Cardiac septum (tissue), 1 donor: ENCODE data around the gene CCDC185. TPM values are rescaled to one million over a fixed set of nuclear protein-coding genes. Genes with fewer than 3 reads are reported as not detected.
"Not testable (repeated sequence)": the region's sequence is repeated elsewhere in the genome, so short reads cannot be mapped to it uniquely, and the experiment has no call there.

Experiments used
- DNase-seq: peaks from one replicate; pipeline ENCODE4 v3.0.0-alpha.2; 2020; ENCODE audit warnings: low spot score
- intact Hi-C: fragments of 100-400 bp; cut with DNase I; formaldehyde crosslinking; loops from one replicate; pipeline ENCODE4 v1.14.0; 2022
- total RNA-seq: library from RNA; stranded (reverse); fragmentation: NEBNext Ultra II Directional; extraction: Animal tissue kit (Norgen Biotek cat#: 25700); gene quantifications from one replicate; pipeline ENCODE4 v1.2.1, GENCODE V29; 2021
- donor health status: DM: no; HTN: no; CAD: no.

The CCDC185 gene
- total RNA-seq, 1 donor from 2014 or later = not detected

- DNase-seq = no peak
- intact Hi-C loops = no loop called here
Measured at GRCh38 chr1:223386013-223386412, 7.2 kb upstream of the CCDC185 start.

DNA sequence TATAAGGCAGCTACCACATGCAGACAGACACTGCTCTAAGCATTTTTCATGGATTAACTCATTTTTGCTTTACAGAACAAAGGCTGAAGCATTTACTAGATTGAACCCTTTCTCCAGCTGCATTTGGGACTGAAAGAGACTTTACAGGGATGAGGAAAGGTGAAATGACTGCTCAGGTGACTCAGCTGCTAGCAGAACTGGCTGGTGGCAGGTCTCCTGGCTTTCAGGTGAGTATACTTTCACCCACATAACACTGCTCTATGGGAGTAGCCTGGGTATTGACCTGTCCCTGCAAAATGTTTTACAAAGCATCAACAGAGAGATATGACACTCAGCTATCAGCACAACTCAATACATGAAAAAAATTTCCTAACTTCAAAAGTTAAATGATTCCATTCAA lies 2.6 kb upstream of the CCDC185 start:
- DNase-seq = no peak
- intact Hi-C loops = no loop called here

GRCh38 chr1:223394242-223394641 lies 1.0 kb downstream of the CCDC185 start:
- intact Hi-C loops = no loop called here
- DNase-seq = no peak

DNA sequence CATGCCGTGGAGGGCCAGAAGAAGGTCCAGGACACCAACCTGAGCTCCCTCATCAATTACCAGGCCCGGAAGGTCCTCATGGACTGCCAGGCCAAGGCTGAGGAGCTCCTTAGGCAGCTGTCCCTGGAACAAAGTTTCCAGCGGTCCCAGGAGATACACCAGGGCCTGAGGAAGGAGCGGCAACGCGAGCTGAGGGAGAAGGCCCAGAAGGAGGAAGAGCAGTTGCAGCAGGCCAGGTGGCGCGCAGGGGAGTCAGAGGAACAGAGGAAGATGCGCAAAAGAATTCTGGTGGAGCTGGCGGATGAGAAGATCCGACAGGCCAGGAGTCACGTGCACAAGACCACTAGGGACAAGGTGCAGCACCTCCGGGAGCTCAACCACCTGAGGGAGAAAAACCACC lies 1.5 kb downstream of the CCDC185 start:
- intact Hi-C loops = no loop called here
- no peak for DNase-seq

- DNase-seq, intact Hi-C loops: not testable (repeated sequence)
Measured at GRCh38 chr1:223399393-223399792, 6.2 kb downstream of the CCDC185 start.

- intact Hi-C loops = no loop called here
Measured at GRCh38 chr1:223401873-223402789, 8.9 kb downstream of the CCDC185 start.

GRCh38 chr1:223402790-223403142 lies 9.6 kb downstream of the CCDC185 start:
- intact Hi-C loops = no loop called here

More at GRCh38 chr1:223401873-223402789, 8.9 kb downstream of the CCDC185 start:
- DNase-seq = no peak

GRCh38 chr1:223403184-223403815 lies 10.1 kb downstream of the CCDC185 start:
- DNase-seq = no peak
- intact Hi-C loops = no loop called here

More at GRCh38 chr1:223402790-223403142, 9.6 kb downstream of the CCDC185 start:
- DNase-seq = no peak

DNA sequence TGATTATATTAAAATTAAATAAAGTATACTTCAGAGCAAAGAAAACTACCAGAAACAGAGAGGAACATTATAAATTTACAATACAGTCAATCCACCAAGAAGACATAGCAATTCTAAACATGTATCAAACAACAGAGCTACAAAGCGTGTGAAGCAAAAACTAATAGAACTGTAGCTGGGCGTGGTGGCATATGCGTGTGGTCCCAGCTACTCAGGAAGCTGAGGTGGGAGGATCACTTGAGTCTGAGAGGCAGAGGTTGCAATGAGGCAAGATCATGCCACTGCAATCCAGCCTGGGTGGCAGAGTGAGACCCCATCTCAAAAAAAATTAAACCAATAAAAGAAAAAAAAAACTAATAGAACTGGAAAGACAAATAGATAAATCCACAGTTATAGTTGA lies 12.3 kb downstream of the CCDC185 start:
- no peak for DNase-seq
- intact Hi-C loops = no loop called here

DNA sequence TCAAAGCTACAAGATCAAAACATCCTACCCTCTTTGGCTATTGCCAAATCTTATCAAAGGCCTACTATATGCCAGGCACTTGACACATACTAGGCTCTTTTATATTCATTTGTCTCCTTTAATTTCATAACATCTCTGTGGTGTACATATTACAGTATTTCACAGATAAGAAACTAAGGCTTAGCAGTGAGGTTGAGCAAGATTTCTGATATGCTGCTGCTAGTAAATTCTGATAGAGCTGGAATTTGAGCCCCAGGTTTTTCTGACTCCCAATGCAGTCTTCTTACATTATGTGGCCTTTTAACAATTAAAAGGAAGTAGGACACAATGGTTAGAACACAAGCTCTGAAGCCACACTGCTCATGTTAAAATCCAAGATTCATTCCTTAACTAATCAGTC lies 16.8 kb downstream of the CCDC185 start:
- no peak for DNase-seq
- intact Hi-C loops = no loop called here

- intact Hi-C loops = no loop called here
- DNase-seq = no peak
Measured at GRCh38 chr1:223411309-223411708, 18.1 kb downstream of the CCDC185 start.

DNA sequence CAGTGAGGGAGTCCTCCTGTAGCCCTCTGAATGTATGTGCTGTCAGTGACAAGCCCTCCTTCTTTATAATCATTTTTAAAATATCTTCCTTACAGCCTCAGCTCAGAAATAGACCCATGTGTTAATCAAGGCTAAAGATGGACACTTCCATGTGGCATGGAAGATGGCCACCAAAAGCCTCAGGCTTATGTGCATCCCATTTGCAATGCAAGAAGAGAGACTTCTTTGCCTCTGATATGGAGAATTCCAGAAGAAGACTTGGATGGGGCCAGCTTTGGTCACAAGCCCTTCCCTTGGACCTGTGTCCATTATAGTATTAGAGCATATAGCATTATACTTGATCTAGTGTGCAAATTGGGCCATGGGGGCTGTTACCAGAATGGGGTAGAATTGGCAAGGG lies 18.5 kb downstream of the CCDC185 start:
- intact Hi-C loops = no loop called here
- DNase-seq = no peak

DNA sequence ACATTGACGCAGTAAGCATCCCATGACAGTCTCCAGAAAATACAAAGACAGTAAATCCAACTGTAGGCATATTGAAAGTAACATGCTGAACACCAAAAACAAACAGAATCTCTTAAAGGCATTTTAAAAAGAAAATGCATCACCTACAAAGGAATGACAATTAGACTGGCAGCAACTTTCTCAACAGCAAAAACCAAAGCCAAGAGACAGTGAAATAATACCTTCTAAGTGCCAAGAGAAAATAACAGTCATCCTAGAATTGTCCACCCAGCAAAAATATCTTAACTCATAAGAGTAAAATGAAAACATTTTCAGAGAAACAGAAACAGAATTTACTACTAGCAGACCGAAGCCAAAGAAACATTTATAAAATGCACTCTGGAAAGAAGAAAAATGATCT lies 20.0 kb downstream of the CCDC185 start:
- intact Hi-C loops = no loop called here
- no peak for DNase-seq

DNA sequence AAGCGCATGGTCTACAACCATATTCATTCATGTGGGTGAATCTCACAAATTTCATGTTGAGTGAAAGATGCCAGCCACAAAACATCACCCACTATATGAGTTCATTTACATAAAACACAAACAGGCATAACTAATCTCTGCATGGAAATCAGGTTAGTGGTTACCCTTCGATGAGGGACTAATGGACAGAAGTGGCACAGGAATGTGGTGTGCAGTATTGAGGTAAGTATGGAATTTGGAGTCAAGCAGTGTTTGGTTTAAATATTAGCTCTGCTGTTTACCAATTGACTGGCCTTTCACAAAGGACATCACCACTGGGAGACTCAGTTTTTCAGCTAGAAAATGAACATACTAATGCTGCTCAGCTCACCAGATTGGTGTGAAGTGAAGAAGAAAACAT lies 24.2 kb downstream of the CCDC185 start:
- intact Hi-C loops = no loop called here

GRCh38 chr1:223417903-223418663 lies 24.9 kb downstream of the CCDC185 start:
- no peak for DNase-seq
- intact Hi-C loops = no loop called here

More for the DNA sequence above, 24.2 kb downstream of the CCDC185 start:
- DNase-seq = no peak

DNA sequence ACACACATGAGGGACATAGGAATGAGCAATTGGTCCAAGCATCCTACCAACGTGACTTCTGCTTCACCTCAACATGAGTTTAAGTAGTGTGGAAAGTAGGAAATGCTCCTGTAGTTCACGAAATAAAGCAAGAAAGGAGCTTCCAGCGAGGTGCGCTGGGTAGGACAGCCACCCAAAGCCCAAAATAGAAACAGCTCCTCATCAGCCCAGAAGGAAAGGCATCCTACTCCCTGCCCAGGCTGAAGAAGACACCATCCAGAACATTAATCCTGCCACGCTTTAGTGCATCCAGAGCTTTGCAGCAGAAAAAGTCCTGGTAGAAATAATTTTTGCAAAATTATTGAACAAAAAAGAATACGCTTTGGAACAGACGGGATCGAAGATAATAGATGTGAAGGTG lies 25.9 kb downstream of the CCDC185 start:
- DNase-seq = no peak
- intact Hi-C loops = no loop called here

DNA sequence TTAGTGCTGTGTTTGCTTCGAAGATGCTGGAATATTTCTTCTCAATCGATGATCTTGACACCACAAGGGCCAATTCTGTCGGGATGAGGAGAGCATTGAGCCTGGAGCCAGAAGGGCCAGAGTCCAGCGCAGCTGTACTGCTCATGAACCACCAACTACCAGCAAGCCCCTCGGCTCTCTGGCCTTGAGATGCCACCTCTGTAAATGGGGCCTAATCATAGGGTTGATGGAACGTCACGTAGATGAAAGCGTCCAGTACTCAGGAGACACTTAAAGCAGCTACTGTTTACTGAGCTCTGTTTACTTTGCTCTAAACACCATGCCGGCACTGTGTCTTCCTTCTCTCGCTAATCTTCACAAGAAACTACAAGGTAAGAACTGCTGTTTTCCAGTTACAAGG lies 26.3 kb downstream of the CCDC185 start:
- intact Hi-C loops = no loop called here
- no peak for DNase-seq

DNA sequence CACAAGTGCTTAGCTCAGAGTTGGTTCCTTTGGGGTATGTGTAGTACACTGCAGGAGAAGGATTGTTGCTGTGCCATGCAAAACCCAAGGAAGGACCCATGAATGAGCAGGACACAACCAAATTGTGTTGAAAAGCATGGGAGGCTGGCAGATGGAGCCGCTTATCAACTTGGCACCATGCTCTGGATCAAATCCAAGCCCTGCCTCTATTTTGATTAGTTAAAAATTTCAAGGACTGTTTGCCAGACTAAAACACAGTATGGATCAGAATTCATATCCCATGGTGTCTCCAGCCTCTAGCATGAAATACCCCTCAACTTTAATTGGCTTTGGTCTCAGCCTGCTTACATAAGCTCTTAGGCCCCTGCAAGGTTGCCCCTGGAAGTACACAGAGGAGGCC lies 27.8 kb downstream of the CCDC185 start:
- intact Hi-C loops = no loop called here
- no peak for DNase-seq

DNA sequence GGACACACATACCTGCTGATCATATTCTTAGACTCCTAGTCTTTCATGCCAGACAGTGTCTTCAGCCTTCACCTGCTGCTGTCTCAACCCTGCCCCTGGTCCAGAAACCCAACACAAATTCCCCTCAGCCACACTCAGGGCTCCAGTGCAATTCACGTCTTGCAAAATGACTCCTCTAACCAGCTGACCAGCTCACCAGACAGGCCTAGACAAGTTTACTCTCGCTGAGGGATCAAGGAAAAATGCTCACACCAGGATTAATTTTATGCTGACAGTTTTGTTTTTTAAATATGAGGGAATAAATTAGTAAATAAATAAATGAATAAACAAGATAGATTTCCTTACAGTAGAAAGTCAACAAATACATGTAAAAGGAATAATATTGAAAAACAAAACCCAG lies 28.5 kb downstream of the CCDC185 start:
- intact Hi-C loops = no loop called here
- DNase-seq = no peak

DNA sequence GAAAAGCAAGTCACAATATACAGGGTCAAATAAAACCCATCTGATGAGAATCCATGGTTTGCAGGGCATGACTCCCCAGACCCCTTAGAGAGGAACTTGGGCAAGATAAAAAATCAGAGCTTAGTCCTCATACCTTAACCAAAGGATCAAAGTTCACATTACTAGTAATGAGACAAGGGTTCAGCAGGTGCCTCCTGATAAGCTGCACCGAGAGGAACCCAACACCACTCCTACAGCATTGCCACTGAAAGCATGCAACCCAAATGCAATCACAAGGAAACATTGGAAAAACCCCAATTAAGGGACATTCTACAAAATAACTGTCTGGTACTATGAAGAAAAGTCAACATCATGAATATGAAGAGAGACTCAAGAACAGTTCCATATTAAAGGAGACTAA lies 29.7 kb downstream of the CCDC185 start:
- DNase-seq = no peak
- intact Hi-C loops = no loop called here
